NCI-H2029 treated with DMSO at 0.1 percent for 48 hours (cell line): ENCODE data around the gene PPP3CA.

Experiments used
- DNase-seq: peaks from one replicate; lab custom pipeline; 2025; lab: John Stamatoyannopoulos, UW

Gene PPP3CA

DNA sequence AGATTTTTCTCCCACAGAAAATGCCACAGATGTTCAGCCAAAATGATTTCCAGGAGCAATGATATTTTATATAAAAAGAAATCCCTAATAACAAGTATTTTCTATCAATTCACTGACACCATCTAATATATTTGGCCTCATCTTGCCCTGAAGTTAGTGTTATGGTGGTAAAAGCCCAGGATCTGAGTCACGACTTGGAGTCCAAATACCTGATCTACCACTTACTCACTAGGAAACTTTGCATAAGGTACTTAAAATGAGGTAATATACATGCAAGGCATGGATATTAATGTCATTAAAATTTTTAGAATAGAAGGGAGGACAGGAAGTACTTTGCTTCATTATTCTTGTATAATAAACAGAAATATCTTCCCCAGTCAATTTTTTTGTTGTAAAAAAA lies 16.3 kb downstream of the PPP3CA start:
- no peak for DNase-seq

DNA sequence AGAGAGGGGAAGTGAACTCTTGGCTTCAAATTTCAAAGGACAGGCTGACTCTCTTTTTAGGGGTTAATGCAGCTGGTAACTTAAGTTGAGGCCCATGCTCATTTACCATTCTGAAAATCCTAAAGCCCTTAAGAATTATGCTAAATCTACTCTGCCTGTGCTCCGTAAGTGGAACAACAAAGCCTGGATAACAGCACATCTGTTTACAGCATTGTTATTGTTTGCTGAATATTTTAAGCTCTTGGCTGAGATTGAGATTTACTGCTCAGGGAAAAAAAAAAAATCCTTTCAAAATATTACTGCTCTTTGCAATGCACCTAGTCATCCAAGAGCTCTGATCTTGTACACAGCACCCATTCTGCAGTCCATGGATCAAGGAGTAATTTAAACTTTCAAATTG lies 17.7 kb downstream of the PPP3CA start:
- DNase-seq, result no peak

DNA sequence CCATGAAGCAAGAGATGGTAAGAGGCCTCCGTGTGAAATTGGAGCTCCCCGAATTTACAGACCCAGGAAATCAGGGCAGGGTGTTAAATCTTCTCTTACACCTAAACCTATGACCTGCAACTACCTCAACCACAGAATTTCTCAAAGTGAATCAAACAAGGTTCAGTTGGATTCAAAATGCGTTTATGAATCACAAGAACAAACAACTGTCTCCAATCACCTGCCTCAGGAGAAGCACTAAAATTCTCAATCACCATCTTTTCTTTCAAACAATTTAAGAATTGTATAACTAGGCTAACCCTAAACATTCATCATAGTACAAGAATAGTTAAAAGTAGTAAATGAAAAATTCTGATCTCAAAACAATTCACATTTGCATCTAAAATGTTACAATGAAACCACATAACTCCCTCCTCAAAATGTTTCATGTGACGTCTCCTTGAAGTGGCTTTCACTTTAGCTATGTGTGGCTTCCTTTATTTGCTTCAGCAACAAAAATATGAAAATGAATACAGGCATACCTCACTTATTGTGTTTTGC lies 19.2 kb downstream of the PPP3CA start:
- DNase-seq, result no peak

DNA sequence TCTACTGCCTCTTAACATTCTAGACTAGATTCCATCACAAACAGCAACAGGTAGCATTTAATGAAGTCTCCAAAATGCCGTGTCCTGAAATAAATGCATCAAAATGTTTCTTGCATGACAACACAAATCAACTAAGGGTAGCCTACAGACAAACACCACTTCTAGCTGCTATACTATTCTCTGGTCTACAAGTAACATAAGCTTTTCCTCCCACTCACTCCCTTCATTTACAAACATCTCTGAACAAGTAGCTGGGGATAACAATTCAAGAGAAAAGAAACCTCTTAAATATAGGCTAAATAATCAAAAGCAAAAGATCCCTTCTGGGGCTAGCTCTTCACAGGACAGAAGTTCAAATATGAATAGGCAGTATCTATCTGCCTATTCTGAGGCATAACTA lies 20.8 kb downstream of the PPP3CA start:
- DNase-seq, result no peak

DNA sequence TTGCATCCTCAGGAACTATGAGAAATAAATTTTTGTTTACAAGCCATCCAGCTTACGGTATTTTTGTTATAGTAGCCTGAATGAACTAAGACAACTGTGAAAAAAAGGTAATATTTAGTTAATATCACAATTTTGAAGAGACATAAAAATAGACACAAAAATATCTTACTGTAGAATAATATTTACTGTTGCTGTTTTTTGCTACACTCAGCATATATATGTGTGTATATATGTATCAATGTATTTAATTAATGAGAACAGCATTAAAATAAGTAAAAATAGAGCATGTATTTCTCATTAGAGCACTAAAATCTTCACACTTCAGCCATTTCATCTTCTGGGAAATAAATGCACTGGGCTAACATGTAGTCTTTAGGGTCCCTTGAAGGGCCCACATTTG lies 24.6 kb downstream of the PPP3CA start:
- no peak for DNase-seq

DNA sequence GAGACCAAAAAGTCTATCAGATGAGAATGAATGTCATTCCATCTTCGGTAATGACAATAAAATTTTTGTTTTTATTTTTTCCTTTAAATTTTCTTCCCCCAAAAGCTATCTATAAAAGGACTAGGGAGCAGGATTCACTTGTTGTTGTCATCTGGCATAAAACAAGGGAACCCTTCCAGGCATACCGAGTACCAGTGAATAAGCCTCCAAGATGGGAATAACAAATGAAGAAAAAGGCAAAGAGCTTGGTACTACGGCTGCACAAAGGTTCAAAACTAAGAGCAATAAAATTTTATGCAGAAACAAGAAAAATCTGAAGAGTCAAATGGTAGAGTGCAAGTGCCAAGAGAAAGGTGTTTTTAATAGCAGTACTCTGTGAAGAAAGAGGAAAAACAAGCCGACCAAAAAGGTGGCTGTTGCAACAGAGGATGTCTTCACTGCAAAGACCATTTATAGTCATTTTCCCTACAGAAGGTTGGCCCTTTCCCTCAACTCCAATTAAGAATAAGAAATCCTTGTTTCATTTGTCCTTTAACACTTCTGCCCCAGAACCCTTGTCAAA lies 25.8 kb downstream of the PPP3CA start:
- DNase-seq, result no peak

DNA sequence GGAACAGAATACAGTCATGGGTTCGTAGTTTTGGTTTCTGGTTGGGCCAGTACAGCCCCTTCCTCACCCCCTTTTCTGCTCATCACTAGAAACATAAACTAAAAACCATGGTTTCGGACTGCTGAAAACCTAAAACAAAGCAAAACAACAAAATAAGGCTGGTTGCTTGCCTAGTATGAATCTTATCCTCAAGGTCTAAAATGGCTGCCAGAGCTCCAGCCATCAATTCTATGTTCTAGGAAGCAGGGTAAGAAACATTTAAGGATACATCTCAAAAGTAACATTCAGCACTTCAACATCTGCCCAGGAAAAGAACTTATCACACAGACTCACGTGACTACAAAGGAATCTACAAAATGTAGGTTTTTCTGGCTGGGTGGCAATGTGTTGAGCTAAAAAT lies 31.5 kb downstream of the PPP3CA start:
- no peak for DNase-seq

DNA sequence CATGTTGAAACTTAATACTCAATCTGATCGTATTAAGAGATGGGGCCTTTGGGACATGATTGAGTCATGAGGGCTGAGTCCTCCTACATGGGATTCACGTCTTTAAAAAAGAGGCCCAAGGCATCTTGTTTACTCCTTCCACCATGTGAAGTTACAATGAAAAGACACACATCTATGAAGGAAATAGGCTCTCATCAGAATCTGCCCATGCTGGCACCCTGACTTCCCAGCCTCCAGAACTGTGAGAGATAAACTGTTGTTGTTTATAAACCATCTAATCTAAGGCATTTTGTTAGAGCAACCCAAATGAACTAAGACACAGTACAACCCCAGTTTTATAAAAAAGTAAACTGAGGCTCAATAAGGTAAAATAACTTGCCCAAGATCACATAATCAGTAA lies 32.3 kb downstream of the PPP3CA start:
- no peak for DNase-seq

DNA sequence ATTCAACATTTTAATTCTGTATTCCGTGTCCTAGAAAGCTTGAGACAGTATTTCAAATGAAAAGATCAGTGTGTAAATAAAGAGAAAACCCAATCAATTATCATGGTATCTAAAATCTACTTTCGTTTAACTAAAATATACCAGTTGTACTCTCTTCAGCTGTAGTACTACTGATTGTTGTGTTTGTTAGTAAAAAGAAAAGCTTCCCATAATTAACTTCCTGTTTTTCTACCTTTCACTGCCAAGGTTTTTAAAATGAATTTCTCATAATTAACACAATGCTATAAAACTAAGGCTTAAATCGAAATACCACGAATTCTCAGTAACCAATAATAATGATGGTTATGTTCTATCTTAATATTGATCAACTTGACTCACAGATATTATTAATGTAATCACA lies 37.4 kb downstream of the PPP3CA start:
- no peak for DNase-seq

DNA sequence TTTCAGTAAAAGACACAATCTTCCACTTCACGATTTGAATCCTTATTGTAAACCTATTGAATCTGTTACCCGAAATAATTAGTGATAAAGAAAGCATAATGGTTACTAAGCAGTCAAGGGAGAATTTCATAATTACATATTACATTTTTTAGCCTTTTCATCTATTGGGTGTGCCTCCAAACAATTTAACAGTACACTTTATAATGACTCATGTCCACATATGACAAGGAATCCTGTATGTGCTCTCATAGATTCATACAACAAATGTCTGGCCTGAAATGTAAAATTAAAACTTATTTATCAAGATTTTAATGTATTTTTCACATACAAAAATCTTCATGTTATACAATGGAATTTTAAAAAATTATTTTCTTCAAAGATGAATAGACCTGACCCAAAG lies 39.4 kb downstream of the PPP3CA start:
- no peak for DNase-seq

DNA sequence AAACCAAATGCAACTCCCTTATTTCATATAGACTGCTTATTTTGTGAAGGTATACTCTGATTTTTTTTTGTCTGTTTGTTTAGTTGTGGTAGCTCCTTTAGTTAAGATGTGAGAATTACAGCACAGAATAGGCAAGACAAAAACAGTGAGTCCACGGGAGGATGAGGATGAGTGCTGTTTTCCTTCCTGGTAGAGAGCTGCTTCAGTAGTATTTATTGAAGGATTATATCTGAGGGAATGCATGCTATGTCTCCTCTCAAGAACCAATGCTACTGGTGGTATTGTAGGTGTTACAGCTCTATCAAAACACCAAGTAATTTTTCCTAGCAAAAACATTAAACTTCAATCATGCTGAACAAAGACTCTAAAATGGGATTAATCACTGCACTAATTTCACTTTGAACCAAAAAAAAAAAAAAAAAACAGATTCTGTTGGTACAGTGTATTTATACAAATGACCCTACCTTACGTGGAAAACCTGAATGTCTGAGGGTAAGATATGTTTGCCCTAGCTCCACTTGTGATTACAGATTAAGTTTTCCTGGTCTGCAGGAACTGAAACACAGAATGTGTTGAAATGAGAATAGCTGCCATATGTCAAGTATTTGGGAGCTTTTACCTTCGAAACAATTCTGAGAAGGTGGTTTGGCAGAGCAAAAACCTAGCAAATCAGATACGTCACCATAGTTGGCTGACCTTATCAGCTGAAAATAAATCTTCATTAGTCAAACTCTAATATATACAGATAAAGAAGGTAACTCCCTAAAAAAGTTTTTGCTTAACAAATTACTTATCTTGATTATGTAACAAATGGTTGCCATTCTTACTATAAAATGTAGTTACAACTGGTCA lies 40.3 kb downstream of the PPP3CA start:
- DNase-seq, result no peak

DNA sequence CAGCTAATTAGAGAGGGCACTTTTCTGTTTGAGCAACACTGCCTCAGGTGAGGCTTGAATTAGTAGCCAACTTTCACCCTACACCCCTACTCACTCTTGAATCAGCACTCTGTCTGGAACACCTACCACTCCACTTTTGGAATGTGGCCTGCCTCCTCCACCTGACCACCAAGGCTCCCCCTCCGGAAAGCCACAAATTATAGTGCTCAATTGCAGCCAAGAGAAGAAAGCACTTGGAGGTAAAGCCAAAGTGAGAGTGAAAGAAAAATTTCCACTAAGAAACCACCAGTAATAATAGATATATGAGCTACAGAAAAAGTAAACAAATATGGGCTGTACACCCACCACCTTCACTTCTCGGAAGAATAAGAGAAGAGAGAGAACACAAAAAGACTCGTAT lies 41.1 kb downstream of the PPP3CA start:
- DNase-seq, result peak; percentile 44

DNA sequence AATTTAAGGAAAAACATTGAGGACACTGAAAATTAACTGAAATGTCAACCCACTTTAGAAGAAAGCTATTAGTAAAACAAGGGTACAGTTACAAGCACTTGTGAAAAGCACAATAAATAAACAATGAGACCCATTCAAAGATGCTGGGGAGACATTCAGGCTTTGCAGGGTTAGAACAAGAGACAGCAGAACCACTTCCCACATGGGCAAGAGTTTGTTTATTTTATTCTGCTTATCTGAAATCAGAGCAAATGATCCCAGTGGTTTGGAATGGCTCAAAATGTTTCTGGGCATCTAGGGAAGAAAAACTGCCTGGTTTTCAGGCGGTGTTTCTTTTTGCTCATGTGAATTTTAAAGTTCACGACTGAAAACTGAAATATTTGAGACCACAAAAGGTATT lies 42.4 kb downstream of the PPP3CA start:
- DNase-seq, result peak; percentile 55

DNA sequence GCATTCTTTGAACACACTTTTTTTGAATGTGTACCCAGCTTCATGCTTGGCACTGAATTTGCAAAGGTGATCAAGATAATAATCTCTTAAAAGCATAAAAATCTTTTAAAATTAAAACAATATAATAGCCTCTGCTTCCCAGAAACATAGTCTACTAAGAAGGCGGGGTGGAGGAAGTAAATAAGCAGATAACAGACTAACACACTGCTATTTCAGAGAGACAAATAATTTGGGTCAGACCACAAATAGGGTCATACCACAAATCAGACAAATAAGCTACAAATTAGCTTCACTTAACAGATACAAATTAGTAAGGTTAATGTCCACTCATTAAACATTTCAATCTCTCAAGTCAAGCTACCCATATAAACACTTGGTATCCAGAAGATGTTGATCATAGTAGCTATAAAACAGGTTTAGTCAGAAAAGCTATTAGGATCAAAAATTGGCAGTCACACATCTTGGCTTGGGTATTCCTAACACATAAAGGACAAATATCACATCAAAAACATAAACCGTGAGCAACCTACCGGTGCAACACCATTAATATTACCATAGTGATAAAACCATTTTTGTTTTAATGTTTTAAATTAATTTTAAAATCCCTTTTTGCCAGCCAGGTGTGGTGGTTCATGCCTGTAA lies 47.3 kb downstream of the PPP3CA start:
- DNase-seq, result no peak

DNA sequence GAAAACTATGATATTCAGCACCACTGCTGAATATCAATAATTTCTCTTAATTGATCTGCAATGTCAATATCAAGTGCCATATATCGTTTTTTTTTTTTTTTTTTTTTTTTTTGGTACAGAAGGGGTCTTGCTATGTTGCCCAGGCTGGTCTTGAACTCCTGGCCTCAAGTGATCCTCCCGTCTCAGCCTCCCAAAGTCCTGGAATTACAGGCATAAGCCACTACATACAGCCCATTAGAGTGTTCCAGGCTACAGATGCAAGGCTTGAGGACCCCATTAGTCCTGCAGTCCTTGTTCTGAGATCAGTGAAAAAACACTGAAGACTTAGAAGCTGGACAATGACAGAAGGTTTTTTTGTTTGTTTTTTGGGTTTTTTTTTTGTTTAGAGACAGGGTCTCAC lies 48.3 kb downstream of the PPP3CA start:
- no peak for DNase-seq

DNA sequence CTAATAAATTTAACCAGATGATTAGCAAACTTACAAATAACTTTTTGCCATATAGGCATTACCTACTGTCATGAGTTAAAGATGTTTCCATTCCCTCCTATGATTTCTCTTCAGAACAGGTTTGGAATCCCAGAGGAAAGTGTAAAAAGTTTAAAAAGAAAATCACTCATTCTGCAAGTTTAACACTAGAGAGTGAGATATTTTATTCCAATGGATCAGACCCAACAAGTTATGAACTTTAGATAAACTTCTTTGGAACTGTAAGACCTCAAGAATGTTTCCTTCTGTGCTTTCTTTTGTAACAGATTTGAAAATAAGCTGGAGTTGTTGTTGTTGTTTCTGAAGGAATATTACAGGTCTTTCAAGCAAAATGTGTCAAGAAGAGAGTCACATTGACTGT lies 51.6 kb downstream of the PPP3CA start:
- no peak for DNase-seq

DNA sequence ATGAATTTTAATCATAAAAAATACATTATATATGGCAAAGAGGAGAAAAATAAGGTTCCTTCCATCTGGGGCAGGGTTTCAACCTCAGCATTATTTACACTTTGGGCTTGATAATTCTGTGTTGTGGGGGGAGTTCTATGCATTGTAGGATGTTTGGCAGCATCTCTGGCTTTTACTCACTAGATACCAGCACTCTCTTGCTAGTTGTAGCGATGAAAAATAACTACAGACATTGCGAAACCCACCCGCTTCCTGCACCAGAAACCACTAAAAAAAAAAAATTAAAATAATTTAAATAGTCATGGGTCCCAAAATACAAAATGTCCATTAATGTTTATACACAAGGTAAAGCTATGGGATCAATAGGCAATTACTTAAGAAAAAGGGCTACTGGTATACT lies 52.7 kb downstream of the PPP3CA start:
- DNase-seq, result no peak

DNA sequence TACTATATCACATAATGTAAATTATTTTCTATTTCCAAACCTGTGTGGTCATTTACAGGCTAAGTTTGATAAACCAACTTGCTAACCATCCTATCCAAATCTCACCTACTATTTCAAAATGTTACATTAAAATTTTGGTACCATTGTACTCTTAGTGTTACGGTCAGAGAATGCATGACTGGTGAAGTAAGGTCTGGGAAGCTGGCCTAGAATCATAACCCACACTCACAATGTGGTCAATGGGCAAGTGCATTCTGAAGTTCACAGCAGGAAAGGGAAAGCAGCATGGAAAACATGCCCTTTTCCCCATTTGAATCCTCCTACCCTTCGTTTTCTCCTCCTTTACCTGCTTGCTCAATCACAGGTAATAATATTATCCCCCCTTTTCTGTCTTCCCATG lies 54.4 kb downstream of the PPP3CA start:
- no peak for DNase-seq

DNA sequence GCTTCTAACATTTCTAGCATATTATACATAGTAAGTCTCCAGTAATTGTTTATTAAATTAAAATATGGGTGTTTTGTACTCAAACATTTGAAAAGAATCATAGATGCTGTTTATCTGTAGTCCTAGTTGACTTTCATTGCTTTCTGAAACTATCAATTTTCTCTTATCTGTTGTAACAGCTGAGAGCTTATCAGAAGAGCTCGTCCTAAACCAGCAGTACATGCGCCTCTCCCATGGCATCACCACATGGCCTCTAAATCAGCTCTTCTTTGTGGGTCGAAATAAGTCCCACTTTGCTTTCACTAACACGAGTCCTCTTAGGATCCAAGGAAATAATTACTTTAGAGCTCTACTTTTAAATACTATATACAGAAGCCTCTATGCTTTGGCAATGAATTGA lies 55.1 kb downstream of the PPP3CA start:
- no peak for DNase-seq

DNA sequence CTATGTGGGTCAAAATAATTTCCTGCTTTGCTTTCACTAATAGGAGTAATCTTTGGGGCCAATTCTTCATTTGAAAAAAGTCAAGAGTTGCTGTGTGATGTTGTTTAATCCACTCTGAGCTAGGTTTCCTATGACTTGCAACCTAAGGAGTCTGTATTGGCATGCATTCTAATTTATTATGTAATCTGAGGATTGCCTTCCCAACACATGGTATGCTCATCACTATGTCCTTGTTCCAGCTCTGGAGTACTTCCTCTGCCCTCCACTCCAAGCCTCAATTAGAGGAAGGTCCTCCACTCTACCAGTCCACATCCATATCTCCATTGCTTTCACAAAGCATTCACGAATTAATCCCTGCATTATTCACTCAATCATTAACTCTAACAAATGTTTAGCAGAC lies 56.1 kb downstream of the PPP3CA start:
- DNase-seq, result peak; percentile 63

DNA sequence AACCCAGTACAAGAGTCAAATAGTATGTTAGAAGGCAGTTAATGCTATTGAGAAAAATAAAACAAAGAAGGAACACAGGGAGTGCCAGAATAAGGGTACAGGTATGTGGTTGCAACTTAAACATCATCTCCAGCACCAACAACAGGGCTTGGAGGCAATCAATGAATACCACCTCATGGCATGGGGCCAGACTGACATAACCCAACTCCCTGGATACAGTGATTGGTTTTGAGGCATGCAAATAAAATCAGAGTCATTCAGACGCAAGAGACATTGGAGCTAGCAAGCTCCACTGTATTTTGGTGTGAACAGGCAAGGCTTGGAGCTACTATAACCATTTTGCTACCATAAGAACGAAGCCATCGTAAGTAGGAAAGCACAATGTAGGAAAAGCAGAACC lies 56.7 kb downstream of the PPP3CA start:
- no peak for DNase-seq

DNA sequence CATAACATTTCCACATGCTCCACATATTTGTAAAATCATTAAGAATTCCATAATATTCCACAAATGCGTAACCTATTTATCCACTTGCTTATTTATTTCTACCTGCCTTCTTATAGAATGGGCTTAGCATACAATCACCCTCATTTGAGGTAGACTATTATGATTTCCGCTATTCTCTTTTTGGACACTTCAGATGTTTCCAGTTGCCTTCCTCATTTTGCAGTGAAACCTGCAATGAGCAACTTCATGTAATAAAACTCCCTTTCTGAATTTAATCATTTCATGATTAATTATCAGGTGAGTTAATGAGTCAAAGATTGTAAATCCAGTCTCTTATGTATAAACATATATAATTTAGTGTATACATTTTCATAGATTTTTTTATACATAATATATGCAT lies 58.0 kb downstream of the PPP3CA start:
- no peak for DNase-seq
